Thyroid gland (tissue), 4 donors: ENCODE measurements around the gene GADL1.

Source experiments
- CTCF ChIP-seq, 6 experiments: fragments of 200-600 bp in 3 of 6; fragments of 450-650 bp in 3 of 6; sonication (generic) in 3 of 6; IDR thresholded peaks; one replicate each; pipeline ENCODE4 v1.5.1; 2016 to 2019; ENCODE audit warnings: antibody characterized with exemption in 6 of 6, mild to moderate bottlenecking in 2 of 6, inconsistent platforms in 1 of 6, moderate library complexity in 1 of 6
- POLR2A ChIP-seq, 2 donors: fragments of 450-650 bp; IDR thresholded peaks; one replicate each; pipeline ENCODE4 v1.6.1; 2017; ENCODE audit warnings: antibody characterized with exemption in 2 of 2, mild to moderate bottlenecking in 2 of 2, moderate library complexity in 1 of 2

DNA sequence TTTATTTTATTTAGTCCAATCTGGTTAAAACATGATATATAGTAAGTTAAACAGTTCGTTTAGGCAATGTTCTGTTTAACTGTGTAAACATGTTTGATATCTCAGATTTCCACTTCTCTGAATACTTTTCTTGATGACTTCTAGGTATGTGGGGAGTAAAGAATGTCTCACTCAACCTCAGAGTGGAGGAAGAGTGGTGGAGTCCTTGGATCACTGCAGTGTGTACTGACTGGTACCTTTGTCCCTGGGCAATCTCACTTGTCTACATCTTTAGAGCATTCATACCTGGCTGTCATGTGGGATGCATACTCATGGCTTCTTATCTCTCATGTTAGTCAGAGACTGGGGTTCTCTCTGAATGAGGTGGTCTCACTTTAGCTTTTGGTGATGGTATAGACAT is 15.6 kb downstream of the GADL1 start:
- TF ChIP-seq CTCF (IDR thresholded peaks at IDR 0.05) (no peak), POLR2A (IDR thresholded peaks at IDR 0.05) (no peak)
